Lung (tissue), 12 donors: ENCODE measurements around the gene ASPM. TPM values are rescaled to one million over a fixed set of nuclear protein-coding genes. Genes with fewer than 3 reads are reported as not detected.

ENCODE experiments used
- ATAC-seq: fragments of 200-7000 bp; cut with Tn5 transposase; one replicate; pipeline ENCODE4 v1.9.1; 2020; ENCODE audit warnings: moderate number of reproducible peaks; ENCODE audit not compliant: insufficient read depth, low FRiP score
- DNase-seq, 3 donors: peaks; one replicate each; pipeline ENCODE4 v3.0.0-alpha.2; 2013 to 2017
- H3K27ac ChIP-seq, 2 donors: one replicate each; pipeline ENCODE4 v1.5.1; 2013; ENCODE audit warnings: mild to moderate bottlenecking in 2 of 2, moderate library complexity in 2 of 2, control low read depth in 1 of 2, inconsistent platforms in 1 of 2, low read depth in 1 of 2, low read length in 1 of 2
- H3K27me3 ChIP-seq, 3 donors: one replicate each; pipeline ENCODE4 v1.5.1; 2013; ENCODE audit warnings: low read length in 2 of 3; ENCODE audit not compliant: control insufficient read depth in 3 of 3, insufficient read depth in 3 of 3
- H3K36me3 ChIP-seq, 4 donors: one replicate each; pipeline ENCODE4 v1.5.1; 2013; ENCODE audit warnings: low read length in 4 of 4, mild to moderate bottlenecking in 1 of 4, moderate library complexity in 1 of 4; ENCODE audit not compliant: control insufficient read depth in 4 of 4, insufficient read depth in 4 of 4
- H3K4me1 ChIP-seq, 5 donors: one replicate each; pipeline ENCODE4 v1.5.1; 2013; ENCODE audit warnings: low read length in 5 of 5, mild to moderate bottlenecking in 2 of 5, moderate library complexity in 1 of 5; ENCODE audit not compliant: control insufficient read depth in 5 of 5, insufficient read depth in 5 of 5
- H3K4me3 ChIP-seq: one replicate; pipeline ENCODE4 v1.5.1; 2013; ENCODE audit warnings: mild to moderate bottlenecking, control low read depth, moderate library complexity
- H3K9ac ChIP-seq, 2 donors: one replicate each; pipeline ENCODE4 v1.5.1; 2013; ENCODE audit warnings: low read length in 2 of 2, control low read depth in 1 of 2; ENCODE audit not compliant: insufficient read depth in 1 of 2
- H3K9me3 ChIP-seq, 4 donors: one replicate each; pipeline ENCODE4 v1.5.1; 2013; ENCODE audit warnings: low read length in 3 of 4, mild to moderate bottlenecking in 1 of 4, moderate library complexity in 1 of 4; ENCODE audit not compliant: control insufficient read depth in 4 of 4, insufficient read depth in 3 of 4
- WGBS, 2 donors: extraction: QIAGEN DNeasy Blood & Tissue Kit; methylation state at CpG; one replicate each; pipeline ENCODE4 v1.1.7; 2013; 5-methylcytosine and 5-hydroxymethylcytosine counted together
- polyA plus RNA-seq, 2 donors: library from polyadenylated mRNA; stranded (reverse); fragments of 200-250 nt; gene quantifications; one replicate each; pipeline ENCODE4 v1.2.1, GENCODE V29; 2013
- total RNA-seq, 2 donors: library from RNA; depleted of rRNA in 1 of 2; stranded (reverse); fragments of >200 nt in 1 of 2; gene quantifications; one replicate each; pipeline ENCODE4 v1.2.1, GENCODE V29; 2014 to 2021
- TF ChIP-seq, protein P1 (sequence below): IDR thresholded peaks from 2 replicates; pipeline ENCODE4 v1.5.1; 2012; ENCODE audit warnings: mild to moderate bottlenecking; ENCODE audit errors: control extremely low read depth, extremely low read depth
- donor health status: control.
- donor health status: control.
- donor health status: Bipolar disorder and iron deficiency.
- donor health status: healthy.
- donor health status: DM: yes; HTN: yes; CAD: no.

The ASPM gene
- total and polyA plus RNA-seq, 4 donors: 0.47 to 7.3 (median 0.55) TPM

GRCh38 chr1:197083474-197083873 is 63.0 kb downstream of the ASPM start:
- no peak for DNase-seq
- H3K4me1 ChIP-seq: no peaks in the 10 kb centered on the region
- H3K27ac ChIP-seq: no peak overlapping the region
- peaks cover 0 to 23% (median 7%) of the 10 kb centered on the region in 4 donors for H3K36me3 ChIP-seq
- no peaks in the 10 kb centered on the region for H3K27me3 ChIP-seq
- H3K9me3 ChIP-seq: peaks cover 0 to 7% (median 3%) of the 10 kb centered on the region in 4 donors
- no peak overlapping the region for H3K9ac ChIP-seq
- TF ChIP-seq, protein P1, sequence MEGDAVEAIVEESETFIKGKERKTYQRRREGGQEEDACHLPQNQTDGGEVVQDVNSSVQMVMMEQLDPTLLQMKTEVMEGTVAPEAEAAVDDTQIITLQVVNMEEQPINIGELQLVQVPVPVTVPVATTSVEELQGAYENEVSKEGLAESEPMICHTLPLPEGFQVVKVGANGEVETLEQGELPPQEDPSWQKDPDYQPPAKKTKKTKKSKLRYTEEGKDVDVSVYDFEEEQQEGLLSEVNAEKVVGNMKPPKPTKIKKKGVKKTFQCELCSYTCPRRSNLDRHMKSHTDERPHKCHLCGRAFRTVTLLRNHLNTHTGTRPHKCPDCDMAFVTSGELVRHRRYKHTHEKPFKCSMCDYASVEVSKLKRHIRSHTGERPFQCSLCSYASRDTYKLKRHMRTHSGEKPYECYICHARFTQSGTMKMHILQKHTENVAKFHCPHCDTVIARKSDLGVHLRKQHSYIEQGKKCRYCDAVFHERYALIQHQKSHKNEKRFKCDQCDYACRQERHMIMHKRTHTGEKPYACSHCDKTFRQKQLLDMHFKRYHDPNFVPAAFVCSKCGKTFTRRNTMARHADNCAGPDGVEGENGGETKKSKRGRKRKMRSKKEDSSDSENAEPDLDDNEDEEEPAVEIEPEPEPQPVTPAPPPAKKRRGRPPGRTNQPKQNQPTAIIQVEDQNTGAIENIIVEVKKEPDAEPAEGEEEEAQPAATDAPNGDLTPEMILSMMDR: no peak
- no peak for ATAC-seq
- H3K4me3 ChIP-seq: no peak overlapping the region

- WGBS, 2 donors: 97 to 99% methylated on average over 5 of the region's 5 CpGs
- H3K4me3 ChIP-seq: no peak overlapping the region
- H3K9ac ChIP-seq: no peak overlapping the region
- no peaks in the 10 kb centered on the region for H3K27me3 ChIP-seq
- TF ChIP-seq, protein P1: no peak
- DNase-seq (no peak), ATAC-seq (no peak)
- no peaks in the 10 kb centered on the region for H3K4me1 ChIP-seq
- H3K9me3 ChIP-seq: peaks cover 0 to 7% (median 3%) of the 10 kb centered on the region in 4 donors
- H3K27ac ChIP-seq: no peak overlapping the region
- peaks cover 0 to 19% (median 7%) of the 10 kb centered on the region in 4 donors for H3K36me3 ChIP-seq
Measured at GRCh38 chr1:197081117-197081753, 65.2 kb downstream of the ASPM start.

DNA sequence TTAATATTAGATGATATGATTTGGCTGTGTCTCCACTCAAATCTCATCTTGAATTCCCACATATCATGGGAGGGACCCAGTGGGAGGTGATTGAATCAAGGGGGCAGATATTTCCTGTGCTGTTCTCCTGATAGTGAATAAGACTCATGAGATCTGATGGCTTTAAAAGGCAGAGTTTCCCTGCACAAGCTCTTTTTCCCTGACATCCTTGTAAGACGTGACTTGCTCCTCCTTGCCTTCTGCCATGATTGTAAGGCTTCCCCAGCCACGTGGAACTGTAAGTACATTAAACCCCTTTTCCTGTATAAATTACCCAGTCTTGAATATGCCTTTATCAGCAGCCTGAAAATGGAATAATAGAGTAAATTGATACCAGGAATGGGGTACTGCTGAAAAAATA is 66.1 kb downstream of the ASPM start:
- Histone ChIP-seq H3K9ac (no peak overlapping the region), H3K36me3 (peaks cover 0 to 15% (median 7%) of the 10 kb centered on the region in 4 donors), H3K9me3 (peaks cover 0 to 7% (median 3%) of the 10 kb centered on the region in 4 donors), H3K27me3 (no peaks in the 10 kb centered on the region), H3K4me1 (no peaks in the 10 kb centered on the region), H3K4me3 (no peak overlapping the region), H3K27ac (no peak overlapping the region)
- WGBS, 2 donors: 90% methylated on average over 2 of the region's 2 CpGs
- DNase-seq: no peak
- TF ChIP-seq, protein P1: no peak
- no peak for ATAC-seq

GRCh38 chr1:197076585-197076984 is 69.9 kb downstream of the ASPM start:
- 89 to 96% methylated on average over 1 of the region's 1 CpG for WGBS, 2 donors
- no peaks in the 10 kb centered on the region for H3K4me1 ChIP-seq
- no peak for DNase-seq
- no peak overlapping the region for H3K4me3 ChIP-seq
- ATAC-seq: no peak
- no peaks in the 10 kb centered on the region for H3K36me3 ChIP-seq
- no peak overlapping the region for H3K9ac ChIP-seq
- peaks cover 0 to 4% (median 1%) of the 10 kb centered on the region in 4 donors for H3K9me3 ChIP-seq
- no peak overlapping the region for H3K27ac ChIP-seq
- H3K27me3 ChIP-seq: no peaks in the 10 kb centered on the region
- TF ChIP-seq, protein P1: no peak
